Dermis blood vessel endothelial cell (primary cell): ENCODE measurements around the gene BBS9. TPM values are rescaled to one million over a fixed set of nuclear protein-coding genes. Genes with fewer than 3 reads are reported as not detected.
A peak's percentile ranks its signal among the peaks of the same experiment; 100 is the strongest.
"Not testable (repeated sequence)": the region's sequence is repeated elsewhere in the genome, so short reads cannot be mapped to it uniquely, and the experiment has no call there.

Source experiments
- DNase-seq: peaks from one replicate; pipeline ENCODE4 v3.0.0; 2010
- total RNA-seq: library from RNA; depleted of rRNA; stranded (reverse); fragments of >200 nt; gene quantifications from 2 replicates; pipeline ENCODE4 v1.2.3, GENCODE V29; 2014

The BBS9 gene
- total RNA-seq, 1 donor from 2014 or later, result 13.1 TPM

DNA sequence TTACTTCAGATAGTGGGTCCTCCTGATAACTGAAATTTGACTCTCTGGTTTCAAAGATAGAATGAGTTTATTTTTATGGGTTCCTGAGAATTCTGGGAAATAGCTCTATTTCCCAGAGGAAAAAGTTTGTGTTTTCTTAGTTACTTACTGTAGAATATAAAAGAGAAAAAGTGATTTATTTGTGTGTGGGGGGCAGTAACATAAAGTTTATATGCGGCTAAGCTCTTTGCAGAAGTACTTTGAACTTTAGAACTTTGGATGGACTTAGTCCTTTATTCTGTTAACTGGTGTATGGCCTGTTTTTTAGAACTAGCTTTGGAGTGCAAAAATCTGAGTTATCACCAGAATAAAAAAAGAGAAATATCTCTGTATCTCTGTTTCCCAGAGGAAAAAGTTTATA lies 157.1 kb downstream of the BBS9 start:
- DNase-seq, result no peak

DNA sequence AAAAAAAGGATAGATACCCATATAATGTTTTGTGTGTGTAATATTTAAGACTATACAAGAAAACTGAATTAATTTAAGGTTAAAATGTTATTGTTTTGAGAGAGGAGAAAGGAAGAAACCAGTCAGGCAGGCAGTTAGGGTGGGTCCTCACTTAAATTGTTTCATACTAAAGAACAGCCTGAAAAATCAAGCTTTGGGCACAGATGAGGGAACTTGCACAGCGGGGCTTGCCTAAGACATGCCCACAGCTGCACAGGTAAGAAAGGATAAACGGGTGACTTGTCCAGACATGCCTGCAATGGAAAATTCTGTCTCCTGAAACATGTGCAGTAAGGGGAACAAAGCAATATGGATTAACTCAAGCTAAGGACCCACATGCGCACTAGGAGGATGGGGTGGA lies 158.4 kb downstream of the BBS9 start:
- no peak for DNase-seq

DNA sequence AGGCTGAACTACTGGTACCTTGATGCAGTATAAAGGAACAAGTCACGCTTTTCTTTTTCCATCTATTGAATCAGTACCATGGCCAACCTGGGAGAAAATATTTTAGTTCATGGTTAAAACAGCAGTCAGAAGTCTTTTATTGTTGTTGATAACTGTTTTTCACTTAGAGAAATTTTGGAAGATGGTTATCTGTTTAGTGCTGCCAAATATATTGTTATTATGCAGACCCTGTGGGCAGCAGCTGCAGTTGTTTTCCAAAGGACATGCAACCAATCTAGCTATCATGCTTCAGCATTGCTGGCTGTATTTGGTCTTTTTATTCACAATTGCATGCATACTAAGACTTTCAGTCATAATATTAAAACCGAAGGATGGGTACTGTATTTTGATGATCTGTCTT lies 169.5 kb downstream of the BBS9 start:
- DNase-seq, result no peak

DNA sequence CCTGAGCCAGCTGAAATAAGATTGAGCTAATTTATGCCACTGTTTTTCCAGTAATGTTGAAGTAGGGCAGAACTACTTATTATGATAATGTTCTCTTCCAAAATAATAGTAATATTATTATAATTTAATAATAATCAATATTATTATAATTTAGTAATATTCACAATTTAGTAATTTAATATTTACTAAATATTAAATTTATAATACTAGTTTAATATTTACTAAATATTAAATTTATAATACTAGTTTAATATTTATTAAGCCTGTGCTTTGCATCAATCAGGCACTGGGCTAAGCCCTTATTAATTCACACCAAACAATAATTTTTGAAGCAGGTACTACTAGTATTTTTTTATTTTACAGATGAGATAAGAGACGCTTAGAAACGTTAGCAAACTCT lies 170.1 kb downstream of the BBS9 start:
- DNase-seq, result no peak

DNA sequence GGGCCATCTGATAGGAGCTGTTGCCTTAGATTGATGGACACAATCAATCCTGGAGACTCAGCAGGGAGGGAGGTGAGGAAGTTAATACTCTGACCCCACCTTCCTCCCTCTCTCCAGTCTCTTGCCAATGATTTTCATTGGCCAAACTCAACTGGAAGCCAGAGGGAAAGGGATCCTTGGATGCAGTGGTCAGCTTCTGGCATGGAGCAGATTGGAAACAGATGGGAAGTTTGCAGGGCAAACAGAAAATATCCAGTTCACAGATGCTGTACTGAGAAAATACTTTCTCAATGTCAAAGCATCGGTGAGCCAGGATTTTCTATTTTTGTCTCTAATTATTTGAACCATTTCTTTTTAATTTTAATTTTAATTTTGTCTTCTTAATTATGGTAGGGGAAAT lies 170.8 kb downstream of the BBS9 start:
- DNase-seq, result no peak

DNA sequence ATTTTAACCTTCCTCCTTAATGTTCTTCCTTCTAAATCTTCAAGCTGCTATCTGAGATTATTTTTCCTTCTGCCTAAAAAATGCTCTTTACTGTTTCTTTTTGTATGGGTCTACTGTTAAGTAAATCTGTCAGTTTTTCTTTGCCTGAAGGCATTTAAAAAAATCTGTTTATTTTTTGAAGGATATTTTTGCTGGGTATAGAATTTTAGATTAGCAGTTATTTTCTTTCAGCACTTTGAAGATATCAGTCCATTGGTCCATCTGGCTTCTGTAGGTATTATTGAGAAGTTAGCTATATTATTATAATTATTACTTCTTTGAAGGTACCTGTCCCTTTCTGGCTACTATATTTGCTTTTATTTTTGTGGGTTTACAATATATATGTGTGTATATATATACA lies 171.4 kb downstream of the BBS9 start:
- no peak for DNase-seq

DNA sequence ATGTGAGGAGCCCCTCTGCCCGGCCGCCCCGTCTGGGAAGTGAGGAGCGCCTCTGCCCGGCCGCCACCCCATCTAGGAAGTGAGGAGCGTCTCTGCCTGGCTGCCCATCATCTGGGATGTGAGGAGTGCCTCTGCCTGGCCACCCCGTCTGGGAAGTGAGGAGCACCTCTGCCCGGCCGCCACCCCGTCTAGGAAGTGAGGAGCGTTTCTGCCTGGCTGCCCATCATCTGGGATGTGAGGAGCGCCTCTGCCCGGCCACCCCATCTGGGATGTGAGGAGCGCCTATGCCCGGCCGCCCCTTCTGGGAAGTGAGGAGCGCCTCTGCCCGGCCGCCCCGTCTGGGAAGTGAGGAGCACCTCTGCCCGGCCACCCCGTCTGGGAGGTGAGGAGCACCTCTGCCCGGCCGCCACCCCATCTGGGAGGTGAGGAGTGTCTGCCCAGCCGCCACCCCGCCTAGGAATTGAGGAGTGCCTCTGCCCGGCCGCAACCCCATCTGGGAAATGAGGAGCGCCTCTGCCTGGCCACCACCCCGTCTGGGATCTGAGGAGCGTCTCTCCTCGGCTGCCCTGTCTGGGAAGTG lies 174.7 kb downstream of the BBS9 start:
- DNase-seq, result not testable (repeated sequence)

DNA sequence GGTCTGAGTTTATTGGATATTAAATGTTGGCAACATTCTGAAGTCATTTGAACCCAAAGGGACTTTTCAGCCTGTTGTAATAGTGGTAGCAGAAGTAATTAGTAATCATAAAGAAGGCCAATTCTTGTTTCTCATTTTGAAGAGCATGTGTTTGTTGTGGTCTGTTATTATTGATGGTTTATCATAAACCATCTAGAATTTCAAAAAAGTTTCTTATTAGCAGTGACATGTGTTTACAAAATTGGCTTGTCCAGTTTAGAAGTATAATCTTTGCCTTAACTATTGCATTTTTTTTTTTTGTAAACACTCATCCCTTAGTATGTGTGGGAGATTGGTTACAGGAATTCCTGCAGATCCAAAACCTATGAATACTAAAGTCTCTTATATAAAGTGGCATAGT lies 177.8 kb downstream of the BBS9 start:
- no peak for DNase-seq

DNA sequence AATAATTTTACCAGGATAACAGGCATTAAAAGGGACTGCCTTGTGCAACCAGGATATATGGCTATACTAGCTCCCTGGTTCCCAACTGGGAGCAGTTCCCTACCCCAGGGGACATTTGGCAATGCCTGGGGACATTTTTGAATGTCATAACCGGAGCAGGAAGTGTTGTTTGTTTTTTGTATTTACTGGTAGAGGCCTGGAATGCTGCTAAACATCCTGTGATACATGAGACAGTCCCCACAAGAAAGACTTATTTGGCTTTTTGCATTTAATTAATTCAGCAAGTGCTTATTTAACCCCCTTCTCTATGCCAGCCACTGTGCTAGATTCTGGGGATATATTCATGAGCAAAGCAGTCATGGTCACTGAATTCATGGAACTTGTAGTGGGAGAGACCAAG lies 181.2 kb downstream of the BBS9 start:
- DNase-seq, result no peak

DNA sequence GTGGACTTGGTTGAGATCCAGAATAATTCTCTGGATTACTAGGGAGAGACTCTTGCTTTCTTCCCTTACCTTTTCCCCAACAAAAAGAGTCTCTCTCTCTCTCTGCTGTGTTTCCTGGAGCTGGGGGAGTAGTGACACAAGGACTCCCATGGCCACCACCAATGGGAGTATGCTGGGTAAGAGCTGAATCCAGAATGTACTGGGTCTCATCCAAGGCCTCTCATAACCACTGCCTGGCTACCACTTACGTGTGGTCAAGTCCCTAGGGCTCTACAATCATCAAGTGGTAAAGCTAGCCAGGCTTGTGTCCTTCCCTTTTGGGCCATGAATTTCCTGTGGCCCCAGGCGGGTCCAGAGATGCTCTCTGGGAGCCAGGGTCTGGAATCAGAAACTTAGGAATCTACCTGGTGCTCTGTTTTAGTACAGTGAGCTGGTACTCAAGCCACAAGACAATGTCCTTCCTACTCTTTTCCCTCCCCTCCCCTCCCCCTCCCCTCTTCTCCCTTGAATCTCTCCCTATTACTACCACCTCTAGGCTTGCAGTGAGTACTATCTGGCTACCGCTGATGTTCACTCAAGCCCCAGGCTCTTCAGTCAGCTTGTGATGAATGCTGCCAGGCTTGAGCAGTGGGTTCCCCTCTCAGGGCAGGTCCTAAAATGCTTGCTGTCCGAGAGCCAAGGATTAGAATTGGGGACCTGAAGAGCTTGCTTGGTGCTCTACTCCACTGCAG lies 196.6 kb downstream of the BBS9 start:
- DNase-seq, result no peak

DNA sequence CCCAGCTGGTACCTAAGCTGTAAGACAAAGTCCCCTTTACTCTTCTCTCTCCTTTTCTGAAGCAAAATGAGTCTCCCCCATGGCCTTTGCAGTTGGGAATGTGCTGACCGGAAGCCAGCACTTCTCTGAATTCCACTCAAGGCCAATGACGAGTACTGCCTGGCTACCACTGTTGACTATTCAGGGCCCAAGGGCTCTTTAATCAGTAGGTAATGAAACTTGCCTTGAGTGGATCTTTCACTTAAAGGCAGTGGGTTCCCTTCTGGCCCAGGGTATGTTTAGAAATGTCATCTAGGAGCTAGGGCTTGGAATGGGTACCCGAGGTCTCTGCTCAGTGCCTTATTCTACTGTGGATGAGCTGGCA lies 197.1 kb downstream of the BBS9 start:
- no peak for DNase-seq

DNA sequence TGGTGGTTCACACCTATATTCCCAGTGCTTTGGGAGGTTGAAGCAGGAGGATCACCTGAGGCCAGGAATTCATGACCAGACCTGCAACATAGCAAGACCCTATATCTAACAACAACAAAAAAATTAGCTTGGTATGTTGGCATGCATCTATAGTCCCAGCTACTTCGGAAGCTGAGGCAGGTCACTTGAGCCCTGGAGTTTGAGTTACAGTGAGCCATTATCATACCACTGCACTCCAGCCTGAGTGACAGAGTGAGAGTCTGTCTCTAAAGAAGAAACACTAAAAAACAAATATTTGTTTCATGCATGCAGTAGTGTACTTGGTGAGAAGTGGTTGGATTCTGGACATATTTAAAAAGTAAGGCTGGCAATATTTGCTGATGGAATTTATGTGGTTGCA lies 198.1 kb downstream of the BBS9 start:
- DNase-seq, result no peak

DNA sequence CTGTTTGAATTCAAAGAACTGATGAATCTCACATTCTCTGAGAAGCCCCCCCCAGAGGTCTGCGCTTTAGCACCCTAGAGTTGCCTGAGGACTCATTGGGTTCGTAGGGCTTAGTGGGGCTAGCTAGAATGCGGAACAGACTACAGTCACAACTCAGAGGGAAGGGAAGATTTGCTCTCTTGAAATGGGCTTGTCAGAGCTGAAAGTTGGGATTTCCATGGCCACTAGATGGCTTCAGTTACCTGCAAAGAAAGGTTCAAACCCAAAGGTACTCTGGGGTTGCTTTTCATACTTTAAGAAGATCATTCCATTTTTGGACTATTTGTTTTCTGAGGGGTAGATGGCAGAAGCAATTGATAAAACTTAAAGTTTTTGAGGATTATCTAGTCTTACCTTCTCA lies 205.0 kb downstream of the BBS9 start:
- DNase-seq, result peak; percentile 57

DNA sequence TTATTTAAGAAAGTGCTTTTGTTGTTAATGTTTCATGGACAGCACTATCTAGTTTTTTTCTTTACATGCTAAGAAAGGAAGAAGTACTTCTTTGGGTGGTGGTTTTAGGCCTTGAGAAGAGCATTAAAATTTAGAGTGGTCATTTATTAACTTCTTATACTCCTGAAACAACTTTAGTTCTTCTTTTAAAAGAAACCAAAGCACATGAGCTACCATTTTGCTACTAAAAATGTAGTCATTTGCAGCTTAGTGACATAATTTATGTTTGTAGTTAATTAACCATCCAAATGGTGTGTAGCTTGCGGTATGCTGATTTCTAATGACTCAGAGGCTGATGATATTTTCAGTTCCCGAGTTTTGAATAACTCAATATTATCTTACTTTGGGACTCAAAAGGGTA lies 207.5 kb downstream of the BBS9 start:
- no peak for DNase-seq

DNA sequence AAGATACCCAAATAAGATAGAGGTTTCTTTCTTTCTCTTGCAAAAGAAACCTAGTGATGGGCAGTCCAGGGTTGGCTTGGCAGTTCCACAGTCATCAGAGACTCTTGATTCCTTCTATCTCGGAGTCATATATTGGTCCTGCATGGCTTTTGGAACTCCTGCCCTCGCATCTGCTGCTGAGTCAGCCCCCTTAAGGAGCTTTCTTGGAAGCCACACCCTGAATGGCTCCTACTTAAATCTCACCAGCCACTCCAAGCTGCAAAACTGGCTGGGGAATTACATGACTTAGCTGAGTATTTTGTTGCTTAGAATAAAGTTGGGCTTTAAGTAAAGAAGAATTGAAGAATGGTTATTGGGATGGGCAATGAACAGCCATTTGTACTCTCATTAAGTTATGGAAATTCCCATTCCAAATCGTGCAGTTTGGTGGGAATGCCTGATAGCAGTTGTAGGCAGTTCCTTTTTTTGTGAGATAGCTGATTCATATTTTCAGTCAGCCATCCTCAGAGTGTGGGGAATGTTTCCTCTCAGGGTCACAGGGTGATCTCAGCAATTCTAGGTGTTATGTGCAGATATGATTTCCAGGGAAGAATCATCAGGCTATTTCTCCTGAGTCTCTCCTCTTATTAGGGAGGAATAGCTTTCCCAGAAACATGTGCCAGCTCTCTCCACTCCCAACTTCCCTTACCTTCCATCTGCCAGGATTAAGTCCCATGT lies 209.9 kb downstream of the BBS9 start:
- DNase-seq, result peak; percentile 7

DNA sequence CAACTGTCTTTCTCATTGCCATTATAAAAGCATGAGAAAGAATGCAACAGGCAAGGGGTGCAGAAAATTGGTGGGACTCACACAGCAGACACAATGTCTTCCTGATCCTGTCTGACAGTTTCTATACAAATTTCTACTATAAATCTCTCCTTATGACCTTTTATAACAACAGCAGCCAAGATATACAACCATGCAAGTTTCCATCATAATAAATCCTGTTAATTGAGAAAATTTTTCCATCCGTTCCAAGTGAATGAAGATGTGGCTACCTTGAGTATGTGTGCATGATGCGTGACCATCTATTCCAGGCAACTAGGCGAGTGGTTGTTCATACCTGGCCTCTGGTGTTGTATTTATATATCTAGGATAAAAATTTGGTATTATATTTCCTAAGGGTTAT lies 216.7 kb downstream of the BBS9 start:
- no peak for DNase-seq

DNA sequence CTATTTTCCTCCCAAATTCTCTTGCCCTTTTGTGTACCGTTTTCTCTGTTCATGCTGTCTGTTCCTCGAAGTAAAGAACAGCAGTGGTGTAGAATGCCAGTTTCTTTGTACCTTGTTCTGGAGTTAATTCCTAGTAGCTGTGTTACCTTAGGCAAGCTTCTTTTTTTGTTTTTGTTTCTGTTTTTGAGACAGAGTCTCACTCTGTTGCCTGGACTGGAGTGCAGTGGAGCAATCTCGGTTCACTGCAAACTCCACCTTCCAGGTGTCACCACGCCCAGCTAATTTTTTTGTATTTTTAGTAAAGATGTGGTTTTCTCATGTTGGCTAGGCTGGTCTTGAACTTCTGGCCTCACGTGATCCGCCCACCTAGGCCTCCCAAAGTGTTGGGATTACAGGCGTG lies 221.2 kb downstream of the BBS9 start:
- no peak for DNase-seq

DNA sequence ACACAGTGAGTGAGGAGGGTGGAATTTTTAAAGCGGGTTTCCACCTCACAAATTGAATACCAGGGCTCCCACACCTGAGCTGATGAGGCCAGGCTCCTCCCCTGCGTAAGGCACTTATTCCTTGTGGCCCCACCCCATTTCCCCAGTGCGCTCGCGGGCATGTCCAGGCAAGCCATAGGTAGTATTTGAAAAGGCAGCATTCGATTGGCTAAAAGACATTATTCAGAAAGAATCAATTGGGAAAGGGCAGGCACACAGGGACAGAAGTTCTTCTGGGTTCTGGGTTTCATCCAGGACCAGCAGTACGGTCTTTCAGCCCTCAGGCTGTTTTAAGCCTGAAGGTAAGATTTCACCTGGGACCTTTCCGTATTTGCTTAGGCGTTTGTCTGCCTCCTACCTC lies 222.3 kb downstream of the BBS9 start:
- DNase-seq, result no peak

DNA sequence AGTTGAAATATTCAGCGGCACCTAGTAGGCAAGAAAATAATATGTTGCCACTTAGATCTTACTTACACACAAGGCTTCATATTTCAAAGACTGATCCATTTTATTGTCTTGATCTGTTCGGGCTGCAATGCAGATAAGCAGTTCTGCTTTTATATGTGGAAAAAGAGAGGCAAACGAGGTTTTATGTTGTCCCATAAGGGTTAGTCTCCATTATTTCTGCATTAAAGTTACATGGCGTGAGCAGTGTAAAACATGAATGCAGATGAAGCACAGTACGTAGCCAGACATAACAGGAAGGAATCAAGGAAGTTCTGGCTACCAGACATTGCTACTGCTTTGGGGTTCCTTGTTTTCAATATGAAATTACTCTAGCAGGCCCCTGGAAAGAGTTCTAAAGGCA lies 224.8 kb downstream of the BBS9 start:
- DNase-seq, result peak; percentile 39

DNA sequence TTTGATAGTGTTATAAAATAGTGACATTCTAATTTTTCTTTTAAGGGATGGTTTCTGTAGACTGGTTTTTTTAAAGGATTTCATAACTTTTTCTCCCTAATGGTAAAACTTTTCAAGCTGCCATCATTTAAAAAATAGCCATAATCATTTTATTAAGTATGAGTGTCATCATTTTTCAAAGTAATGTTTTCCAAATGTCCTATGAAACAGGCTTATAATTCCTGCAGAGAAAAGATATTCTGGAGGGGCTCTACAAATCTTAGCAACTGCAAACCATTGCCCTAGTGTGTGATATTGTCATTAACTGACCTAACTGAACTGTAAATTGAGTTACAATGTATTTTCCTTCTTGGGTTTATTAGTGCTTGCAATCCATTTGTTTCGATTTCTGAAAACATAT lies 226.0 kb downstream of the BBS9 start:
- DNase-seq, result no peak

DNA sequence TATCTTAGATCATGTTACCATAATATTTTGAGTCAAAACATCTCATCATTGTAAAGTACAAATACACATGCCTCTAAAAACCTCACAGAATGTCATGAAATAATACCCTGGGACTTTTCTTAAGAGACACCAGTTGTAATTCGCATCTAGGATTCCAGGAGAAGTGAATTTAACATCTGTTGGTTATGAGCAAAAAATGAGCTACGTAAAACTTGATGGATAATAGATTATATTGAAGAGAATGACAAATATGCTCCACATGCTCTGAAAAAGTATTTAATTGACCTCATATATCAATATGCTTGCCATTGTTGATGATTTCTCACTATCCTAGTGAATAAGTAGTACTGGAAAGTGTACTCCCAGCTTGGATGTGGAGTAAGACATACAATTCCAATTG lies 227.0 kb downstream of the BBS9 start:
- no peak for DNase-seq

DNA sequence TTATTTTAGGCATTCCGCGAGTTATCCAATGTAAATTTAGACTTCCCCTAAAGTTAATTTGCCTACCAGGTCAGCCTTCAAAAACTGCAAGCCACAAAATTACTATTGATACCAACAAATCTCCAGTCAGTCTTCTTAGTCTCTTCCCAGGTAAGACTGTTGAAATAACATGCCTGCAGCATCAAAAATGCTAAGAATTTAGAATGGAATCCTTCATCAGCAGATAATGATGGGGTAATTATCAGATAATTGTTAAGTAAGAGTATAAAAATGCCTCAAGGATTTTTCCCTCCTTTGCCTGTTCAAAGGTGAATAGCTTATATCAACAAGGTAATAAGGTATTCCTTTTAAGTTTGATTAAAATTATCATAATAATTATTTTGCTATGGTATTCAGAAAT lies 228.5 kb downstream of the BBS9 start:
- DNase-seq, result no peak

DNA sequence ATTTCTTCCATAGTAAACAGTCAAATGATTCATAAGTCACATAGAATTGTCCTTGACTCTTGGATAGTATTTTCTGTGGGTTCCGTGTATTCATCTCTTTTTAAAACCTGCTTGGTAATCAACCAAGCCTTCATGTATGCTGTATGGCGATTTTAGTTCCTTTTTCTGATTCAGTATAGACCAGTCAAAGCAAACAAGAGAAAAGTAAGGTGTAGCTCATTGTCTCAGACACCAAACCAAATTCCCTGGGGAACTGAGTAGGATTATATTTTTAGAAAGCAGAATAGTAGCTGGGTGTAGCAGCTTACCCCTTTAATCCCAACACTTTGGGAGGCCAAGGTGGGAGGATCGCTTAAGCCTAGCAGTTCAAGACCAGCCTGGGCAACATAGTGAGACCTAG lies 240.5 kb downstream of the BBS9 start:
- DNase-seq, result no peak

DNA sequence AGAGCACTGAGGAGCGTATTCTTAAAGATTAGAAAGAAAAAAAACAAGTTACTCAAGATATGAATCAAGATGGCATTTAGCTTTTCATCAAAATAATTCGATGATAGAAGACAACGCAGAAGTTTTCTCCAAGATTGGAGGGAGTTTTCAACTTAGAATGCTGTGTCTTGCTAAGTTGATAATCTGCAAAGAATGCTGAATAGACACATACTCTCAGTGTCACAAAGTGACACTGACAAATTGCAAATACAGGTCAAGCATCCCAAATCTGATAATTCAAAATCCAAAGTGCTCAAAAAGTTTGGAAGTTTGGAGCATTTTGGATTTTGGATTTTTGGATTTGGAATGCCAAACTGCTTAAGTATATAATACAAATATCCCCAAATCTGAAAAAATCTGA lies 243.8 kb downstream of the BBS9 start:
- DNase-seq, result no peak
